ENCODE data around the gene IFRD1. TPM values are rescaled to one million over a fixed set of nuclear protein-coding genes. Genes with fewer than 3 reads are reported as not detected.
"Not testable (repeated sequence)": the region's sequence is repeated elsewhere in the genome, so short reads cannot be mapped to it uniquely, and the experiment has no call there.

Gene IFRD1
- total RNA-seq, 1 donor = 107 TPM

GRCh38 chr7:112450807-112451761 is 824 bp downstream of the IFRD1 start:
- H3K79me2 ChIP-seq (ENCODE audit: insufficient read depth, low read length) = peaks cover 58% of the 10 kb centered on the region
- peak overlapping the region; percentile 97 for H3K4me3 ChIP-seq (ENCODE audit: insufficient read depth, low read length)
- peak overlapping the region; percentile 78 for H2AFZ ChIP-seq (ENCODE audit: low read length)
- peaks cover 8% of the 10 kb centered on the region for H3K36me3 ChIP-seq (ENCODE audit: insufficient read depth, low read length)
- peaks cover 35% of the 10 kb centered on the region for H3K4me1 ChIP-seq (ENCODE audit: insufficient read depth, low read length)
- H3K4me2 ChIP-seq (ENCODE audit: insufficient read depth, low read length) = peak overlapping the region; percentile 90
- H3K27ac ChIP-seq (ENCODE audit: low read depth, low read length) = peak overlapping the region; percentile 98
- peaks cover 45% of the 10 kb centered on the region for H4K20me1 ChIP-seq (ENCODE audit: insufficient read depth, low read length)
- no peak for TF ChIP-seq CTCF (IDR thresholded peaks at IDR 0.05; ENCODE audit: extremely low read depth, low read depth, low read length)
- DNase-seq (ENCODE audit: insufficient read length, low spot score, missing footprints) = peak; percentile 93
- H3K9me3 ChIP-seq (ENCODE audit: low read depth, low read length) = no peaks in the 10 kb centered on the region
- H3K27me3 ChIP-seq (ENCODE audit: insufficient read depth, low read length) = no peaks in the 10 kb centered on the region

GRCh38 chr7:112452102-112452888 is 2.0 kb downstream of the IFRD1 start:
- H3K4me3 ChIP-seq (ENCODE audit: insufficient read depth, low read length) = peak overlapping the region; percentile 97
- peak; percentile 79 for DNase-seq (ENCODE audit: insufficient read length, low spot score, missing footprints)
- TF ChIP-seq CTCF (IDR thresholded peaks at IDR 0.05; ENCODE audit: extremely low read depth, low read depth, low read length) = peak; percentile 20
- no peaks in the 10 kb centered on the region for H3K9me3 ChIP-seq (ENCODE audit: low read depth, low read length)
- H3K4me1 ChIP-seq (ENCODE audit: insufficient read depth, low read length) = peaks cover 35% of the 10 kb centered on the region
- H3K27ac ChIP-seq (ENCODE audit: low read depth, low read length) = peak overlapping the region; percentile 98
- H3K79me2 ChIP-seq (ENCODE audit: insufficient read depth, low read length) = peaks cover 70% of the 10 kb centered on the region
- H3K36me3 ChIP-seq (ENCODE audit: insufficient read depth, low read length) = peaks cover 20% of the 10 kb centered on the region
- no peaks in the 10 kb centered on the region for H3K27me3 ChIP-seq (ENCODE audit: insufficient read depth, low read length)
- peak overlapping the region; percentile 90 for H3K4me2 ChIP-seq (ENCODE audit: insufficient read depth, low read length)
- H2AFZ ChIP-seq (ENCODE audit: low read length) = no peak overlapping the region
- peaks cover 52% of the 10 kb centered on the region for H4K20me1 ChIP-seq (ENCODE audit: insufficient read depth, low read length)

- Histone ChIP-seq H3K36me3 (ENCODE audit: insufficient read depth, low read length) (peaks cover 34% of the 10 kb centered on the region), H3K79me2 (ENCODE audit: insufficient read depth, low read length) (peaks cover 81% of the 10 kb centered on the region), H2AFZ (ENCODE audit: low read length) (no peak overlapping the region), H3K9me3 (ENCODE audit: low read depth, low read length) (no peaks in the 10 kb centered on the region), H4K20me1 (ENCODE audit: insufficient read depth, low read length) (peaks cover 52% of the 10 kb centered on the region), H3K27ac (ENCODE audit: low read depth, low read length) (peak overlapping the region; percentile 98), H3K4me3 (ENCODE audit: insufficient read depth, low read length) (peak overlapping the region; percentile 36), H3K27me3 (ENCODE audit: insufficient read depth, low read length) (no peaks in the 10 kb centered on the region), H3K4me1 (ENCODE audit: insufficient read depth, low read length) (peaks cover 35% of the 10 kb centered on the region), H3K4me2 (ENCODE audit: insufficient read depth, low read length) (peak overlapping the region; percentile 90)
- DNase-seq (ENCODE audit: insufficient read length, low spot score, missing footprints) = peak; percentile 47
- TF ChIP-seq CTCF (IDR thresholded peaks at IDR 0.05; ENCODE audit: extremely low read depth, low read depth, low read length) = no peak
Measured at GRCh38 chr7:112453505-112454171, 3.4 kb downstream of the IFRD1 start.

- not testable (repeated sequence) for DNase-seq (ENCODE audit: insufficient read length, low spot score, missing footprints)
- peaks cover 52% of the 10 kb centered on the region for H4K20me1 ChIP-seq (ENCODE audit: insufficient read depth, low read length)
Measured at GRCh38 chr7:112454191-112454590, 3.9 kb downstream of the IFRD1 start.

More at GRCh38 chr7:112454191-112454590, 3.9 kb downstream of the IFRD1 start:
- H3K4me3 ChIP-seq (ENCODE audit: insufficient read depth, low read length); H2AFZ ChIP-seq (ENCODE audit: low read length); H3K27me3 ChIP-seq (ENCODE audit: insufficient read depth, low read length); H3K9me3 ChIP-seq (ENCODE audit: low read depth, low read length): not testable (repeated sequence)
- H3K27ac ChIP-seq (ENCODE audit: low read depth, low read length) = peak overlapping the region; percentile 98
- H3K4me2 ChIP-seq (ENCODE audit: insufficient read depth, low read length) = peak overlapping the region; percentile 90
- peaks cover 39% of the 10 kb centered on the region for H3K36me3 ChIP-seq (ENCODE audit: insufficient read depth, low read length)
- peaks cover 87% of the 10 kb centered on the region for H3K79me2 ChIP-seq (ENCODE audit: insufficient read depth, low read length)
- peaks cover 32% of the 10 kb centered on the region for H3K4me1 ChIP-seq (ENCODE audit: insufficient read depth, low read length)
